Uterus (tissue), 2 donors: Measurements from ENCODE around the gene HLA-DRB1.

Experiments
- POLR2A ChIP-seq, 2 donors: fragments of 450-650 bp; IDR thresholded peaks; one replicate each; pipeline ENCODE4 v1.6.1; 2016; ENCODE audit warnings: antibody characterized with exemption in 2 of 2, mild to moderate bottlenecking in 1 of 2, moderate library complexity in 1 of 2
- TF ChIP-seq, protein P1 (sequence below), 4 experiments: fragments of 200-600 bp in 2 of 4; fragments of 450-650 bp in 2 of 4; sonication (generic) in 2 of 4; IDR thresholded peaks; one replicate each; pipeline ENCODE4 v1.5.1; 2016 to 2019; ENCODE audit warnings: antibody characterized with exemption in 4 of 4, mild to moderate bottlenecking in 2 of 4, moderate library complexity in 1 of 4

DNA sequence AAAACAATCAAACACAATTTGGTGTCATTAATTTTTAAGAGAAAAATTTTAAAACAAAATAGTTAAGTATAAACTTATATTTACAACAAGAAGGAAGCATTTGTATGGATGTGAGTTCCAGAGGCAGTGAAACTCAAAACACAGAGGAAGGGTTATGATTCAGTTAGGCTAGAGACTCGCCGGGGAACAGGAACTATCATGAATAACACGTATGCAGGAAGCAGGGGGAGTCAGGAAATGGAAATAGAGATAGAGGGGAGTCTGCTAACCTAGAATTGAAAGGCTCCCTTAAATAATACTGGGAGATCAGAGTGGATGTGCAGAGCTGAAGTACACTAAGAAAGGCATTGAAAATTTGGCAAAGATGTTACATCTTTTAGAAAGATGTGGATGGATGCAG lies 14.2 kb upstream of the HLA-DRB1 start:
- TF ChIP-seq, protein P1, sequence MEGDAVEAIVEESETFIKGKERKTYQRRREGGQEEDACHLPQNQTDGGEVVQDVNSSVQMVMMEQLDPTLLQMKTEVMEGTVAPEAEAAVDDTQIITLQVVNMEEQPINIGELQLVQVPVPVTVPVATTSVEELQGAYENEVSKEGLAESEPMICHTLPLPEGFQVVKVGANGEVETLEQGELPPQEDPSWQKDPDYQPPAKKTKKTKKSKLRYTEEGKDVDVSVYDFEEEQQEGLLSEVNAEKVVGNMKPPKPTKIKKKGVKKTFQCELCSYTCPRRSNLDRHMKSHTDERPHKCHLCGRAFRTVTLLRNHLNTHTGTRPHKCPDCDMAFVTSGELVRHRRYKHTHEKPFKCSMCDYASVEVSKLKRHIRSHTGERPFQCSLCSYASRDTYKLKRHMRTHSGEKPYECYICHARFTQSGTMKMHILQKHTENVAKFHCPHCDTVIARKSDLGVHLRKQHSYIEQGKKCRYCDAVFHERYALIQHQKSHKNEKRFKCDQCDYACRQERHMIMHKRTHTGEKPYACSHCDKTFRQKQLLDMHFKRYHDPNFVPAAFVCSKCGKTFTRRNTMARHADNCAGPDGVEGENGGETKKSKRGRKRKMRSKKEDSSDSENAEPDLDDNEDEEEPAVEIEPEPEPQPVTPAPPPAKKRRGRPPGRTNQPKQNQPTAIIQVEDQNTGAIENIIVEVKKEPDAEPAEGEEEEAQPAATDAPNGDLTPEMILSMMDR (IDR thresholded peaks at IDR 0.05), result no peak
- TF ChIP-seq POLR2A (IDR thresholded peaks at IDR 0.05), result no peak
